CD4-positive, alpha-beta T cell (primary cell): ENCODE data around the gene TBL1X. TPM values are rescaled to one million over a fixed set of nuclear protein-coding genes. Genes with fewer than 3 reads are reported as not detected.

ENCODE experiments used
- ATAC-seq: fragments of 200-7000 bp; cut with Tn5 transposase; one replicate; pipeline ENCODE4 v1.10.0; 2022; ENCODE audit warnings: mild to moderate bottlenecking; ENCODE audit not compliant: poor library complexity
- CTCF ChIA-PET: fragments of 350-600 bp; sonication (Branson Sonifier 250); formaldehyde crosslinking; loops from one replicate; lab custom pipeline; 2021; ENCODE audit warnings: antibody characterized with exemption, inconsistent platforms; lab: Charles Lee
- POLR2A ChIA-PET: fragments of 350-600 bp; sonication (Branson Sonifier 250); formaldehyde crosslinking; loops from one replicate; lab custom pipeline; 2021; ENCODE audit warnings: antibody characterized with exemption, inconsistent platforms; lab: Charles Lee
- DNase-seq, 14 experiments: peaks; one replicate each; pipeline ENCODE4 v3.0.0-alpha.2; 2013 to 2020; ENCODE audit warnings: mixed read lengths in 2 of 14
- H3K27ac ChIP-seq, 2 donors: one replicate each; pipeline versions ENCODE4 v1.5.1 to v1.7.0; 2013; ENCODE audit warnings: low read length in 2 of 2, low read depth in 1 of 2, mild to moderate bottlenecking in 1 of 2
- H3K27me3 ChIP-seq, 2 experiments: 1 replicate in 1 of 2; 2 replicates in 1 of 2; pipeline versions ENCODE4 v1.6.1 to v1.7.0; 2013; ENCODE audit warnings: low read length in 2 of 2, control low read depth in 1 of 2, mild to moderate bottlenecking in 1 of 2, moderate library complexity in 1 of 2; ENCODE audit not compliant: insufficient read depth in 2 of 2, control insufficient read depth in 1 of 2
- H3K36me3 ChIP-seq: one replicate; pipeline ENCODE4 v1.6.1; 2013; ENCODE audit warnings: low read length, control low read depth; ENCODE audit not compliant: insufficient read depth
- H3K4me1 ChIP-seq: one replicate; pipeline ENCODE4 v1.6.1; 2013; ENCODE audit warnings: low read length, control low read depth; ENCODE audit not compliant: insufficient read depth
- H3K4me3 ChIP-seq: one replicate; pipeline ENCODE4 v1.5.1; 2013; ENCODE audit warnings: mild to moderate bottlenecking, low read length, moderate library complexity
- H3K9me3 ChIP-seq, 2 experiments: 1 replicate in 1 of 2; 2 replicates in 1 of 2; pipeline versions ENCODE4 v1.6.1 to v1.7.0; 2013; ENCODE audit warnings: low read length in 2 of 2, mild to moderate bottlenecking in 2 of 2, control low read depth in 1 of 2, moderate library complexity in 1 of 2; ENCODE audit not compliant: control insufficient read depth in 1 of 2, insufficient read depth in 1 of 2
- H3K27ac Mint-ChIP-seq: one replicate; pipeline ENCODE4 v1.8.0; 2020; ENCODE audit warnings: mixed read lengths
- H3K27me3 Mint-ChIP-seq: one replicate; pipeline ENCODE4 v1.8.0; 2021; ENCODE audit warnings: mixed read lengths
- H3K36me3 Mint-ChIP-seq: one replicate; pipeline ENCODE4 v1.8.0; 2021; ENCODE audit warnings: low read depth, mixed read lengths
- H3K4me1 Mint-ChIP-seq: one replicate; pipeline ENCODE4 v1.8.0; 2021; ENCODE audit warnings: low read depth, mixed read lengths
- H3K4me3 Mint-ChIP-seq: one replicate; pipeline ENCODE4 v1.8.0; 2020; ENCODE audit warnings: mild to moderate bottlenecking, mixed read lengths
- H3K9me3 Mint-ChIP-seq: one replicate; pipeline ENCODE4 v1.8.0; 2020; ENCODE audit warnings: mixed read lengths
- intact Hi-C, 2 experiments: fragments of 100-400 bp; cut with DNase I in 1 of 2; cut with micrococcal nuclease in 1 of 2; formaldehyde crosslinking; loops; one replicate each; pipeline versions ENCODE4 v1.15.1 to v1.9.0; 2023 to 2025; cut with DNase I, micrococcal nuclease
- total RNA-seq, 174 experiments: library from RNA in 2 of 174; stranded (reverse) in 2 of 174; gene quantifications; one replicate each; pipeline ENCODE4 v1.2.3 and lab custom pipeline; 2021 to 2026
- TF ChIP-seq, protein P1 (sequence below): fragments of 200-600 bp; IDR thresholded peaks from one replicate; pipeline ENCODE4 v1.8.0; 2022; ENCODE audit warnings: antibody characterized with exemption, mild to moderate bottlenecking

Gene TBL1X
- total RNA-seq, 2 experiments from 2014 or later = 17.4 to 19.2 TPM

DNA sequence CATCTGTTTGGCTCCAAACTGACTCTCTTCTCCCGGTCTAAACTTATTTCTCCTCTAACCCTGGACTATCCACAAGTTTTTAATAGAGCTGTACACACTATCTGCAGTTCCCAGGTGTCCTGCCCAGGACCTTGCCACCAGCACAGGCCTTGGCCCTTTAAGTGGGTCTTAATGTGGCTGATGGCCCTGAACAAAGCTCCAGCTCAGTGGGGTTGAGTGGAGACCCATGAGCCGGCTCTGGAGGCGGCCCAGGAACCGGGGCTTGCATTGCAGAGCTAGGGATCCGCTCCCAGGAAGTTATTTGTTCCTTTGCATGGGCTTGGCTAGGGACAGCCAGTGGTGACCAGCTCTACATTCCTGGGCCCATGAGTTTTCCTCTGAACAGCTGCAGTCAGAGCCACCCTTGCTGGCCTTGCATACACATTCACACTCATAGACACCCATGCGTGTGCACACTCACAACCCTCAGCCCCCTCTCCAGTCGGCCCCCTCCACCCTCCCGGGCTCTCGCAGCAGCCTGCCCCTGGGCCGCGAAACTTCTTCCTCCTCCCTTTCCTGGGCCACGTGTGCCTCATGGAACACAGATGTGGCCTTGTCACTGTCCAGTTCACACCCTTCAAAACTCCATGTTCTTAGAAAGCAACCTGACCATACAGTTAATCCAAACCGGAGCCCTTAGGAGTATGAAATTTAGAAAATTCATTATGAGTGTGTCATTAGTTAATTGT is 242.6 kb downstream of the TBL1X start:
- H3K4me1 Mint-ChIP-seq = peaks cover 12% of the 10 kb centered on the region
- DNase-seq = no peak
- ChIA-PET CTCF (no interaction called here), POLR2A (no interaction called here)
- peaks cover 65% of the 10 kb centered on the region for H3K36me3 Mint-ChIP-seq
- no peak overlapping the region for H3K27ac ChIP-seq
- H3K27ac Mint-ChIP-seq = no peak overlapping the region
- ATAC-seq = no peak
- H3K4me1 ChIP-seq = peaks cover 6% of the 10 kb centered on the region
- no peak overlapping the region for H3K4me3 ChIP-seq
- H3K9me3 ChIP-seq = peaks cover 0 to 10% of the 10 kb centered on the region in 2 experiments
- no peaks in the 10 kb centered on the region for H3K9me3 Mint-ChIP-seq
- H3K36me3 ChIP-seq = peaks cover 27% of the 10 kb centered on the region
- intact Hi-C loops = loop anchor here (2.0 to 10.0 kb wide), 7 partner anchors 245 to 1713 kb away; no protein-coding TSS in a partner anchor
- TF ChIP-seq, protein P1, sequence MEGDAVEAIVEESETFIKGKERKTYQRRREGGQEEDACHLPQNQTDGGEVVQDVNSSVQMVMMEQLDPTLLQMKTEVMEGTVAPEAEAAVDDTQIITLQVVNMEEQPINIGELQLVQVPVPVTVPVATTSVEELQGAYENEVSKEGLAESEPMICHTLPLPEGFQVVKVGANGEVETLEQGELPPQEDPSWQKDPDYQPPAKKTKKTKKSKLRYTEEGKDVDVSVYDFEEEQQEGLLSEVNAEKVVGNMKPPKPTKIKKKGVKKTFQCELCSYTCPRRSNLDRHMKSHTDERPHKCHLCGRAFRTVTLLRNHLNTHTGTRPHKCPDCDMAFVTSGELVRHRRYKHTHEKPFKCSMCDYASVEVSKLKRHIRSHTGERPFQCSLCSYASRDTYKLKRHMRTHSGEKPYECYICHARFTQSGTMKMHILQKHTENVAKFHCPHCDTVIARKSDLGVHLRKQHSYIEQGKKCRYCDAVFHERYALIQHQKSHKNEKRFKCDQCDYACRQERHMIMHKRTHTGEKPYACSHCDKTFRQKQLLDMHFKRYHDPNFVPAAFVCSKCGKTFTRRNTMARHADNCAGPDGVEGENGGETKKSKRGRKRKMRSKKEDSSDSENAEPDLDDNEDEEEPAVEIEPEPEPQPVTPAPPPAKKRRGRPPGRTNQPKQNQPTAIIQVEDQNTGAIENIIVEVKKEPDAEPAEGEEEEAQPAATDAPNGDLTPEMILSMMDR = no peak
- H3K27me3 Mint-ChIP-seq = no peaks in the 10 kb centered on the region
- H3K27me3 ChIP-seq = no peaks in the 10 kb centered on the region
- H3K4me3 Mint-ChIP-seq = no peak overlapping the region

DNA sequence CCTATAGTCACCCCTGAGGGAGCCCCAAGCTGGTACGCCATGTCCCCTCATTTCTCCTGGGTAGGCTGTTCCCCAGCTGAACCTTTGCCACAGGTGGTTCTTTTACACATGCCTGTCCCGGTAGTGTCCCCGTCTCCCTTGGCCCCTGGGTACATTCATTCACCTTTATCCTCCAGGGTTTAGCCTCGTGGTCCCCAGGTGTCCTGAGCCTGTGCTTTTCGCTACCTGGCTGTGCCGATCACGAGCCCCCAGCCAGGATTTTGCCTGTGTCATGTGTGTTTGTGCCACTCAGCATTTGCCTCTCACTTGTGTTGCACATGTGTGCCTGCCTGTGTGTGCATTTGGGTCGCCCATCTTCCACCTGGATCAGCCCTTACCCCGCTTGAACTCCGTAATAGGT is 243.2 kb downstream of the TBL1X start:
- no peaks in the 10 kb centered on the region for H3K27me3 ChIP-seq
- POLR2A ChIA-PET = no interaction called here
- CTCF ChIA-PET = interaction anchor here (1.3 kb wide), 1 partner anchor 889 kb away, joined by 3 read pairs; no protein-coding TSS in a partner anchor
- peaks cover 6% of the 10 kb centered on the region for H3K4me1 ChIP-seq
- peaks cover 12% of the 10 kb centered on the region for H3K4me1 Mint-ChIP-seq
- peaks cover 65% of the 10 kb centered on the region for H3K36me3 Mint-ChIP-seq
- H3K27ac ChIP-seq = no peak overlapping the region
- peaks cover 31% of the 10 kb centered on the region for H3K36me3 ChIP-seq
- no peaks in the 10 kb centered on the region for H3K9me3 Mint-ChIP-seq
- TF ChIP-seq, protein P1 = no peak
- DNase-seq (no peak), ATAC-seq (no peak)
- H3K4me3 Mint-ChIP-seq = no peak overlapping the region
- H3K4me3 ChIP-seq = no peak overlapping the region
- H3K27ac Mint-ChIP-seq = no peak overlapping the region
- intact Hi-C loops = loop anchor here (2.0 to 10.0 kb wide), 7 partner anchors 245 to 1713 kb away; no protein-coding TSS in a partner anchor
- H3K27me3 Mint-ChIP-seq = no peaks in the 10 kb centered on the region
- peaks cover 0 to 10% of the 10 kb centered on the region in 2 experiments for H3K9me3 ChIP-seq

DNA sequence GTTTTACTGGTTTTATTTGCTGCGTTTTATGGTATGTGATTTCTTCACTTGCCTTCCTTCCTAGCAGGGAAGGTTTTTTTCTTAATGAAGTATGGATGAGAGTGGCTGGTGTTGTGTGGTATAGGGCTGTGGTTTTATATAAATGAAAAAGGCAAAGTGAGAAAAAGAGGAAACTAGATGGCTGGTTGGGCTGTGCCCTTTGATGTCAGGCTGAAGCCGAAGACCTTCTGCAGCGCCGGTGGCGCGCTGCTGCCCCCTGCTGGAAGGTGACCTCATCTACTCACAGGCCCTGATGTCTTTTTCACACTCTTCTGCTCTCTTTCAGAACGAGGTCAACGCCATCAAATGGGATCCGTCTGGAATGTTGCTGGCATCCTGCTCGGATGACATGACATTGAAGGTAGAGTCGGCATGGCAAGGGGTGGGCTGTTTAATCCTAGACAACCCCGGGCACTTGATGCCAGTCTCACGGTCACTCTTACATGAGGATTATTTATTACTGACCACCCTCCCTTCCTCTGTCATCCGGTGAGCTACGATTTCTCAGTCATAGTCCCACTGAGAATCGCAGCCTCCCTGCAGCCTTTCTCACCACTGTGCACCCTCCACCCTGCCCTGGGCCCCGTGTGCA is 244.2 kb downstream of the TBL1X start:
- ATAC-seq (peak; percentile 89), DNase-seq (peak; percentile 62 to 88 (median 76))
- Mint-ChIP-seq H3K4me1 (peaks cover 12% of the 10 kb centered on the region), H3K36me3 (peaks cover 66% of the 10 kb centered on the region), H3K27ac (no peak overlapping the region), H3K9me3 (no peaks in the 10 kb centered on the region), H3K4me3 (no peak overlapping the region), H3K27me3 (no peaks in the 10 kb centered on the region)
- Histone ChIP-seq H3K36me3 (peaks cover 33% of the 10 kb centered on the region), H3K4me3 (no peak overlapping the region), H3K27ac (no peak overlapping the region), H3K9me3 (peaks cover 0 to 10% of the 10 kb centered on the region in 2 experiments), H3K4me1 (peaks cover 6% of the 10 kb centered on the region), H3K27me3 (no peaks in the 10 kb centered on the region)
- ChIA-PET POLR2A (no interaction called here), CTCF (interaction anchor here (1.3 kb wide), 1 partner anchor 890 kb away, joined by 3 read pairs; no protein-coding TSS in a partner anchor)
- TF ChIP-seq, protein P1 = peak; percentile 69
- intact Hi-C loops = loop anchor here (1.0 to 10.0 kb wide), 8 partner anchors 246 to 1714 kb away; no protein-coding TSS in a partner anchor
